Choroid plexus epithelial cell (primary cell): Measurements from ENCODE around the gene MYBPC3.

ENCODE experiments used
- DNase-seq: peaks from one replicate; pipeline ENCODE4 v3.0.0-alpha.2; 2010; ENCODE audit warnings: low read depth
- H3K4me3 ChIP-seq: 2 replicates; pipeline ENCODE4 v1.5.1; 2011; ENCODE audit warnings: low read depth, mild to moderate bottlenecking, control low read depth, low read length, moderate library complexity
- TF ChIP-seq, protein P1 (sequence below): conservative IDR thresholded peaks from 2 replicates; pipeline ENCODE4 v1.5.1; 2011; ENCODE audit warnings: low read depth, mild to moderate bottlenecking, control low read depth, inconsistent platforms, low read length, moderate library complexity

The MYBPC3 gene

DNA sequence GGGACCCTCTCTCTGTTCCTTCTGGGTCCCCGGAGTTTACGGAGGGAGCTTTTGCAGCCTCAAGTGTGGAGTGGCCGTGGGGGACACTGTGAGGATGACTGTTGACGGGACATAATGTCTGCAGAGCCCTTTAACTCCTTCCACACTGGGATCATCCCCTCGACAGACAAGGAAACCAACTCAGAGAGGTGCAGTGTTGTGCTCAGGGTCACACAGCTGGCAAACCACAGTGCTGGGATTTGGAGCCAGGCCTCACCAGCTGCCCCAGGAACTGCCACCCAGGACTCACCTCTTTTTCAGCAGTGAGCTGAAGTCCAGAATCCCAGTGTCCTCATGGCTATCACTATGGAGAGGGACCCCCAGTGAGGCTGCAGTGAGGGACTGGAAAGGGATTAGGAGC lies 5.4 kb downstream of the MYBPC3 start:
- TF ChIP-seq, protein P1, sequence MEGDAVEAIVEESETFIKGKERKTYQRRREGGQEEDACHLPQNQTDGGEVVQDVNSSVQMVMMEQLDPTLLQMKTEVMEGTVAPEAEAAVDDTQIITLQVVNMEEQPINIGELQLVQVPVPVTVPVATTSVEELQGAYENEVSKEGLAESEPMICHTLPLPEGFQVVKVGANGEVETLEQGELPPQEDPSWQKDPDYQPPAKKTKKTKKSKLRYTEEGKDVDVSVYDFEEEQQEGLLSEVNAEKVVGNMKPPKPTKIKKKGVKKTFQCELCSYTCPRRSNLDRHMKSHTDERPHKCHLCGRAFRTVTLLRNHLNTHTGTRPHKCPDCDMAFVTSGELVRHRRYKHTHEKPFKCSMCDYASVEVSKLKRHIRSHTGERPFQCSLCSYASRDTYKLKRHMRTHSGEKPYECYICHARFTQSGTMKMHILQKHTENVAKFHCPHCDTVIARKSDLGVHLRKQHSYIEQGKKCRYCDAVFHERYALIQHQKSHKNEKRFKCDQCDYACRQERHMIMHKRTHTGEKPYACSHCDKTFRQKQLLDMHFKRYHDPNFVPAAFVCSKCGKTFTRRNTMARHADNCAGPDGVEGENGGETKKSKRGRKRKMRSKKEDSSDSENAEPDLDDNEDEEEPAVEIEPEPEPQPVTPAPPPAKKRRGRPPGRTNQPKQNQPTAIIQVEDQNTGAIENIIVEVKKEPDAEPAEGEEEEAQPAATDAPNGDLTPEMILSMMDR = no peak
- DNase-seq = no peak
- H3K4me3 ChIP-seq = no peak overlapping the region

DNA sequence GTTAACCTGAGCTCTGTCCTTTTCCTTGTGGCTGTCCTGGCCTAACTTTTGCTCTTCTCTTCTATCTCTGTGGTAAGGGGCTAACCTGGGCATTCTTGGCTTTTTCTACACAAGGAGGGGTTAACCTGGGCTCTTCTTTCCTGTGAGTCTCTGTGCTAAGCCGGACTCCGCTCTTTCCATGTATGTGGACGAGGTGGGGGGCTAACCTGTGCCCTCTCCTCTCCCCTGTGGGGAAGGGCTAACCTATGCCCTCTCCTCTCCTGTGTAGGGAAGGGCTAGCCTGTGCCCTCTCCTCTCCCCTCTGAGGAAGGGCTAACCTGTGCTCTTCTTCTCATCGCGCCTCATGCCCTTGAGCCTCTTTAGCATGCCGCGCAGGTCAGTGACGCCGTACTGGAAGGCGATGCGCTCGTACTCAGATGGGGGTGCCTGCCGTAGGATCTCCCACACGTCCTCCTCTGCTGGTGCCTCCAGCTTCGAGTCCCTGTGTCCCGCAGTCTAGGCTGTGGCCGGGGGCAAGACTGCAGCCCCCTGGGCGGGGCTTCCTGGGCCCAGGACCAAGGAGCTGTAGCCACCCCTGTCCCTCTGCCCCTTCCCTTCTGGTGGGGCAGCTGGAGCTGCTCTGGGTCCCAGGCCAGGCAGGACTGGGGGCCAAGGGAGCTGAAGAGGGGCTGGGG lies 6.5 kb downstream of the MYBPC3 start:
- no peak overlapping the region for H3K4me3 ChIP-seq
- TF ChIP-seq, protein P1 = no peak
- DNase-seq = no peak

DNA sequence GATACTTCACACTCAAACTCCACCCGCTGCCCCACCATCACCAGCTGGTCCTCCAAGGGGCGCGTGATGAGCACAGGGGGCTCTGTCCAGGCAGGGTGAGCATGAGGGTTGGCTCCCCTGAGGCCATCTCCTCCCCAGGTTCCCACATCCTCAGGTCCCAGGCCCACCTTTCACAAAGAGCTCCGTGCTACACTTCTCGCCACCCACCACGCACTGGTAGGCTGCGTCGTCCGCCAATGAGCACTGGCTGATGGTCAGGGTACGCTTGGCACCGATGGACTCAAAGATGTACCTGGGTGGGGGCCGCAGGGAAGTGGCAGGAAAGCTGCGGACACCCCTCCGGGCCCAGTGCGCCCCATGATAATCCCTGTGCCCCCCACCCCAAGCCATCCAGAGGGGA lies 9.6 kb downstream of the MYBPC3 start:
- DNase-seq = no peak
- H3K4me3 ChIP-seq = no peak overlapping the region
- TF ChIP-seq, protein P1 = no peak

DNA sequence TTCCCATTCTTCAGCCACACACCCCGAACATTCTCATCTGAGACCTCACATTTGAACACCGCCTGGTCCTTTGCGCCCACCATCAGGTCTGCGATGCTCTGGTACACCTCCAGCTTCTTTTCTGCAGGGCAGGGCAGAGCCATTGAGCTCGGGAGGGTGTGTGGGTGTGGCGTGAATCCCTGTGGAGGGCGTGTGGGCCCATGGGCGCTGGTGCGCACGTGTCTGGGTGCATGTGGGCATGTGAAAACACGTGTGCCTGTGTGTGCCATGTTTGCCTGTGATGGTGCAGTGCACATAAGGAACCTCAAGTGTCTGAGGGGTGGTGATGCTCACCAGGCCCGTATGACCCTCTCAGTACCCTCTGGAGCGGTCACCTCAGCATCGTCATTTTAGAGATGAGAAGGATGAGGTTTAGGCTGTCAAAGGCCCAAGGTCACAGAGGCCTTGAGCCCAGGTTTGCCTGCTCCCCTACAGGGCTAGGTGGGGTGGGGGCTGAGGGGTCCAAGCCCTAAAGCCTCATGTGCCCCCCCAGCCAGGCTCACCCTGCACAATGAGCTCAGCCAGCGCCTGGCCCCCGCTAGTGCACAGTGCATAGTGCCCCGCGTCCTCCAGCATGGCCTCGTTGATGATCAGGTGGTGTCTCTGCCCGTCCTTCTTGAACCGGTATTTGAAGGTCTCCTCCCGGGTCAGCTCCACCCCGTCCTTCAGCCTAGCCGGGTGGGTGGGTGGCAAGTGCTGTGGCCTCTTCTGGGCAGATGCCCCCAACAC lies 10.3 kb downstream of the MYBPC3 start:
- no peak overlapping the region for H3K4me3 ChIP-seq
- TF ChIP-seq, protein P1 = no peak
- no peak for DNase-seq

DNA sequence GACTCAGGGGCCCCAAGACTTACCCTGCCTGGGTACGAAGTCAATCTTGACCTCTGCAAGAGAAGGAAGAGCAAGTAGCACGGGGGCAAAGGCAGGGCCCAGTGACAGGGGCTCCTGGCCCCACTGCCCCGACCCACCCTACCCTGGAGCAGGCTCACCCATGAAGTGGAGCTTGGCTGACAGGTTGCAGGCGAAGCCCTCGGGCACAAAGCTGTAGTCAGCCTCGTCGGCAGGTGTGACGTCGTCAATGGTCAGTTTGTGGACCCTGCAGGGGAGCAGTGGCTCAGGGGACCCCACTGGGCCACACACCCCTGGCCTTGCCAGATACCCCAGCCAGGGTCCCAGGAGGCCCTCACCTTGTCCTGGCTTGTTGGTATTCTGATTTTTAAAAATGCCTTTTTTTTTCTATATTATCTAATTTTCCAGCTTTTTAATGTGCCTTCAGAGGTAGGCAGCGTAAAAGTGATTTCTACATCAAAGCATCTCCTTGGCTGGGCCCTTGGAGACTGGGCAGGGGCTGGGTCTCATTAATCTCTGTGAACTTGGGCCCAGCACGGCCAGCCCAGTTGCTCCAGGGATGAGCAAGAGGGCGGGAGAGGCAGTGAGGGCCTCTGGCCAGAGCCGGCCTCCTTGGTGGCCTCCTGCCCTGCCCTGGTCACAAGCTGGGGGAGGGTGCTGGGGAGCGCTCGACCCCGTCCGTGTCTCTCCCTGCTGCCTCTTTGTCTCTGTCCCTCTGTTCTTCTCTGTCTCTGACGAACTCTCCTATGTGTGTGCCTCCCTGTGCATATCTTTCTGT lies 11.3 kb downstream of the MYBPC3 start:
- TF ChIP-seq, protein P1 = no peak
- no peak overlapping the region for H3K4me3 ChIP-seq
- no peak for DNase-seq

DNA sequence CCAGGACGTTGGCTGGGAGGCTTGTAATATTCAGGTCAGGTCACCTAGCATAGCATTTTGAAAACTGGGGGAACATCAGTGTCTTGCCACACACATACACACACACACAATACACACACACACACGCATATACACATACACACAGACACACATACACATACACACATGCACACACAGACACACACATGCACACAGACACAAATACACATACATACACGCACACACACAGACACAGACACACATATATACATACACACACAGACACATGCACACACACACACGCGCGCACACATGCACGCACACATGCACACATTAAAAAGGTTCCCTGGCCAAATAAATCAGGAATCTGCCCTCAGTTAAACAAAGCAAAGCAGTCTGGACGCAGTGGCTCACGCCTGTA lies 12.5 kb downstream of the MYBPC3 start:
- DNase-seq = no peak
- no peak overlapping the region for H3K4me3 ChIP-seq
- TF ChIP-seq, protein P1 = no peak
